Common myeloid progenitor, CD34-positive (primary cell): Measurements from ENCODE around the gene PDPK1.
"Not testable (repeated sequence)": the region's sequence is repeated elsewhere in the genome, so short reads cannot be mapped to it uniquely, and the experiment has no call there.

ENCODE experiments used
- CTCF ChIA-PET: fragments of 350-600 bp; sonication (Branson Sonifier 250); formaldehyde crosslinking; loops from one replicate; lab custom pipeline; 2021; ENCODE audit warnings: antibody characterized with exemption; lab: Charles Lee
- POLR2A ChIA-PET: fragments of 350-600 bp; sonication (Branson Sonifier 250); formaldehyde crosslinking; loops from one replicate; lab custom pipeline; 2021; ENCODE audit warnings: antibody characterized with exemption; lab: Charles Lee
- DNase-seq, 3 donors: peaks; one replicate each; pipeline versions ENCODE4 v3.0.0 to v3.0.0-alpha.2; 2013
- H3K27ac ChIP-seq, 2 experiments: 1 replicate in 1 of 2; 2 replicates in 1 of 2; pipeline ENCODE4 v1.7.0; 2013; ENCODE audit warnings: inconsistent platforms in 2 of 2, low read length in 2 of 2, mild to moderate bottlenecking in 2 of 2, low read depth in 1 of 2, moderate library complexity in 1 of 2; ENCODE audit not compliant: severe bottlenecking in 2 of 2, insufficient read depth in 1 of 2, poor library complexity in 1 of 2
- H3K27me3 ChIP-seq, 5 experiments: replicated peaks in 2 of 5; 1 replicate in 3 of 5; 2 replicates in 2 of 5; pipeline versions ENCODE4 v1.6.1 to v1.7.0; 2013; ENCODE audit warnings: low read length in 4 of 5, mild to moderate bottlenecking in 2 of 5, moderate library complexity in 2 of 5, inconsistent platforms in 1 of 5; ENCODE audit not compliant: insufficient read depth in 5 of 5, control insufficient read depth in 4 of 5
- H3K36me3 ChIP-seq, 4 experiments: 1 replicate in 2 of 4; 2 replicates in 2 of 4; pipeline versions ENCODE4 v1.6.1 to v1.7.0; 2013; ENCODE audit warnings: low read length in 3 of 4, control low read depth in 1 of 4, mild to moderate bottlenecking in 1 of 4; ENCODE audit not compliant: control insufficient read depth in 4 of 4, insufficient read depth in 4 of 4
- H3K4me1 ChIP-seq, 4 experiments: 1 replicate in 3 of 4; 2 replicates in 1 of 4; pipeline versions ENCODE4 v1.6.1 to v1.7.1; 2013; ENCODE audit warnings: low read length in 3 of 4, mild to moderate bottlenecking in 3 of 4, control low read depth in 1 of 4, inconsistent platforms in 1 of 4, moderate library complexity in 1 of 4; ENCODE audit not compliant: control insufficient read depth in 4 of 4, insufficient read depth in 4 of 4; ENCODE audit errors: control extremely low read depth in 1 of 4
- H3K4me3 ChIP-seq, 7 experiments: 1 replicate in 4 of 7; 2 replicates in 3 of 7; pipeline versions ENCODE4 v1.5.1 to v1.7.0; 2013; ENCODE audit warnings: mild to moderate bottlenecking in 7 of 7, low read length in 6 of 7, moderate library complexity in 6 of 7, inconsistent platforms in 2 of 7, low read depth in 2 of 7, control low read depth in 1 of 7; ENCODE audit not compliant: insufficient read depth in 4 of 7, control insufficient read depth in 1 of 7; ENCODE audit errors: extremely low read depth in 1 of 7
- H3K9me3 ChIP-seq, 5 experiments: 1 replicate in 4 of 5; 2 replicates in 1 of 5; pipeline versions ENCODE4 v1.6.1 to v1.7.1; 2013; ENCODE audit warnings: low read length in 4 of 5, mild to moderate bottlenecking in 2 of 5, inconsistent platforms in 1 of 5, low read depth in 1 of 5, moderate library complexity in 1 of 5; ENCODE audit not compliant: control insufficient read depth in 4 of 5, insufficient read depth in 2 of 5; ENCODE audit errors: control extremely low read depth in 1 of 5
- WGBS: methylation state at CpG from one replicate; pipeline ENCODE4 v1.1.5; 2013; ENCODE audit not compliant: insufficient coverage; 5-methylcytosine and 5-hydroxymethylcytosine counted together

The PDPK1 gene

GRCh38 chr16:2532494-2533141, 5.2 kb upstream of the PDPK1 start:
- peak; percentile 45 to 78 (median 68) for DNase-seq
- Histone ChIP-seq H3K36me3 (peaks cover 0 to 27% (median 16%) of the 10 kb centered on the region in 4 experiments), H3K27me3 (no peaks in the 10 kb centered on the region), H3K27ac (peak overlapping the region in 1 of 2 experiments; percentile 76), H3K4me3 (peak overlapping the region; percentile 50 to 81 (median 73)), H3K4me1 (peaks cover 0 to 25% (median 20%) of the 10 kb centered on the region in 4 experiments), H3K9me3 (no peaks in the 10 kb centered on the region)
- POLR2A ChIA-PET = interaction anchor here (0.5 to 2.8 kb wide), 3 partner anchors 13 to 1778 kb away, joined by 3 to 24 read pairs (median 4); partner anchors contain the start of gene AMDHD2
- CTCF ChIA-PET = interaction anchor here (0.6 to 1.5 kb wide), 4 partner anchors 17 to 31 kb away, joined by 3 read pairs; no protein-coding TSS in a partner anchor
- 6% methylated on average over 26 of the region's 37 CpGs for whole genome bisulfite sequencing

DNA sequence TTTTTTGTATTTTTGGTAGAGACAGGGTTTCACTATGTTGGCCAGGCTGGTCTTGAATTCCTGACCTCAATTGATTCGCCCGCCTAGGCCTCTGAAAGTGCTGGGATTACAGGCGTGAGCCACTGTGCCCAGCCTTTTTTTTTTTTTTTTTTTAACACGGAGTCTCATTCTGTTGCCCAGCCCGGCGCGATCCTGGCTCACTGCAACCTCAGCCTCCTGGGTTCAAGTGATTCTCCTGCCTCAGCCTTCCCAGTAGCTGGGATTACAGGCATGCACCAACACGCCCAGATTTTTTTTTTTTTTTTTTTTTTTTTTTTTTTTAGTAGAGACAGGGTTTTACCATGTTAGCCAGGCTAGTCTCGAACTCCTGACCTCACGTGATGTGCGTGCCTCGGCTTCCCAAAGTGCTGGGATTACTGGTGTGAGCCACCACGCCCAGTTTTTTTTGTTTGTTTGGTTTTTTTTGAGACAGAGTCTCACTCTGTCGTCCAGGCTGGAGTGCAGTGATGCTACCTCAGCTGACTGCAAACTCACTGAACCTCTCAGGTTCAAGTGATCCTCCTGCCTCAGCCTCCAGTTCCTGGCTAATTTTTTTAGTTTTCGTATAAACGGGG, 4.6 kb upstream of the PDPK1 start:
- DNase-seq, H3K27ac ChIP-seq, H3K27me3 ChIP-seq, POLR2A ChIA-PET, H3K9me3 ChIP-seq: not testable (repeated sequence)
- 93% methylated on average over 4 of the region's 16 CpGs for WGBS
- CTCF ChIA-PET = interaction anchor here (0.6 to 1.5 kb wide), 3 partner anchors 17 to 32 kb away, joined by 3 read pairs; no protein-coding TSS in a partner anchor
- Histone ChIP-seq H3K4me1 (peaks cover 0 to 25% (median 20%) of the 10 kb centered on the region in 4 experiments), H3K4me3 (peak overlapping the region in 5 of 7 experiments; percentile 65 to 81 (median 78)), H3K36me3 (peaks cover 0 to 20% (median 13%) of the 10 kb centered on the region in 4 experiments)

DNA sequence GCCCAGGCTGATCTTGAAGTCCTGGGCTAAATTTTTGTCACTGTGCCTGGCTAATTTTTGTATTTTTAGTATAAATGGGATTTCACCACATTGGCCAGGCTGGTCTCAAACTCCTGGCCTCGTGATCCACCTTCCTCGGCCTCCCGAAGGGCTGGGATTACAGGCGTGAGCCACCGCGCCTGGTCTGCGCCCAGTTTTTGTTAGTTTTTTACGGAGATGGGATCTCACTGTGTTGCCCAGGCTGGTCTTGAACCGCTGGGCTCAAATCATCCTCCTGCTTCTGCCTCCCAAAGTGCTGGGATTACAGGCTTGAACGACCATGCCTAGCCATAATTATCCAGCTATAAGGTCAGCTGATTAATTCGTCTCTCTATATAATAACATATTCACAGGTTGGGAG, 3.9 kb upstream of the PDPK1 start:
- WGBS = 95% methylated on average over 8 of the region's 11 CpGs
- ChIA-PET POLR2A (no interaction called here), CTCF (no interaction called here)
- H3K27me3 ChIP-seq = no peaks in the 10 kb centered on the region
- peaks cover 0 to 14% (median 8%) of the 10 kb centered on the region in 4 experiments for H3K36me3 ChIP-seq
- peaks cover 3 to 30% (median 24%) of the 10 kb centered on the region in 4 experiments for H3K4me1 ChIP-seq
- no peak overlapping the region for H3K4me3 ChIP-seq
- no peak overlapping the region for H3K27ac ChIP-seq
- DNase-seq = no peak
- H3K9me3 ChIP-seq = no peaks in the 10 kb centered on the region

DNA sequence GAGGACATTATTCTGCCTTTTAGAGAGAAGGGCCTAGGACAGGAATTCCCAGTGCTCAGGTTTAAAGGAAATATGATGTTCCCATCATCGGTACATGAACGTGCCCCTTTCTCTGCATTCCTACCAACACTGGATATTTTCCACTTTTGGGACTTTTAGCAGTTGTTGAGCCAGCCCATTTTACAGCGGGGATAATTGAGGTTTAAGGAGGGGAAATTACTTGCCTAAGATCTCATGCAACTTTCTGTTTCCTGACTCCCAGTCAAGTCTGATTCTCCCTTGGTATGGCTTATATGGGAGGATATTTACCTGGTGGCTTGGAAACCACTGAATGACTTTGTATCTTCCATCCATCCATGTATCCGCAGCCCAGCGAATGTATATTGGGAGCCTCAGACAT, 3.5 kb upstream of the PDPK1 start:
- CTCF ChIA-PET, H3K9me3 ChIP-seq, H3K27ac ChIP-seq, POLR2A ChIA-PET, H3K27me3 ChIP-seq, H3K4me3 ChIP-seq, DNase-seq, H3K36me3 ChIP-seq: not testable (repeated sequence)
- 100% methylated on average over 3 of the region's 5 CpGs for WGBS
- H3K4me1 ChIP-seq = peaks cover 3 to 34% (median 28%) of the 10 kb centered on the region in 4 experiments

GRCh38 chr16:2535625-2536013, 2.2 kb upstream of the PDPK1 start:
- Histone ChIP-seq H3K36me3 (peaks cover 0 to 2% (median 0%) of the 10 kb centered on the region in 4 experiments), H3K4me1 (peaks cover 6 to 46% (median 35%) of the 10 kb centered on the region in 4 experiments), H3K27me3 (no peaks in the 10 kb centered on the region), H3K9me3 (no peaks in the 10 kb centered on the region), H3K27ac (no peak overlapping the region), H3K4me3 (no peak overlapping the region)
- 96% methylated on average over 8 of the region's 9 CpGs for WGBS
- DNase-seq = no peak
- CTCF ChIA-PET = no interaction called here
- POLR2A ChIA-PET = no interaction called here

GRCh38 chr16:2539192-2539844, 1.5 kb downstream of the PDPK1 start:
- H3K9me3 ChIP-seq, DNase-seq, H3K27ac ChIP-seq, H3K36me3 ChIP-seq, H3K27me3 ChIP-seq, H3K4me3 ChIP-seq, CTCF ChIA-PET, POLR2A ChIA-PET: not testable (repeated sequence)
- peaks cover 6 to 38% (median 27%) of the 10 kb centered on the region in 4 experiments for H3K4me1 ChIP-seq
- WGBS = 92% methylated on average over 21 of the region's 24 CpGs
